ENCODE results near the gene ING5.

The ING5 gene

GRCh38 chr2:241690202-241690717 lies 11.6 kb upstream of the ING5 start:
- no peak for TF ChIP-seq CTCF (IDR thresholded peaks at IDR 0.05)
- Histone ChIP-seq H3K4me3 (no peak overlapping the region), H3K27ac (no peak overlapping the region)
- DNase-seq (ENCODE audit: low spot score): no peak

GRCh38 chr2:241692448-241692847 lies 9.4 kb upstream of the ING5 start:
- H3K4me3 ChIP-seq: no peak overlapping the region
- no peak for TF ChIP-seq CTCF (IDR thresholded peaks at IDR 0.05)
- H3K27ac ChIP-seq: no peak overlapping the region
- DNase-seq (ENCODE audit: low spot score): no peak

- H3K4me3 ChIP-seq: no peak overlapping the region
- no peak overlapping the region for H3K27ac ChIP-seq
- TF ChIP-seq CTCF (IDR thresholded peaks at IDR 0.05): no peak
- DNase-seq (ENCODE audit: low spot score): no peak
Measured at GRCh38 chr2:241695651-241696050, 6.2 kb upstream of the ING5 start.

GRCh38 chr2:241701149-241701398 lies 765 bp upstream of the ING5 start:
- Histone ChIP-seq H3K27ac (peak overlapping the region in 1 of 2 donors; percentile 99), H3K4me3 (peak overlapping the region; percentile 94)
- DNase-seq (ENCODE audit: low spot score): no peak
- peak; percentile 30 for TF ChIP-seq CTCF (IDR thresholded peaks at IDR 0.05)

- peak overlapping the region; percentile 73 to 99 for H3K27ac ChIP-seq
- DNase-seq (ENCODE audit: low spot score): peak; percentile 88
- H3K4me3 ChIP-seq: peak overlapping the region; percentile 94
- TF ChIP-seq CTCF (IDR thresholded peaks at IDR 0.05): no peak
Measured at GRCh38 chr2:241702155-241703031, 554 bp downstream of the ING5 start.

- H3K4me3 ChIP-seq: peak overlapping the region; percentile 94
- H3K27ac ChIP-seq: peak overlapping the region in 1 of 2 donors; percentile 99
- TF ChIP-seq CTCF (IDR thresholded peaks at IDR 0.05): no peak
- peak; percentile 79 for DNase-seq (ENCODE audit: low spot score)
Measured at GRCh38 chr2:241703032-241703604, 1.3 kb downstream of the ING5 start.

- TF ChIP-seq CTCF (IDR thresholded peaks at IDR 0.05): no peak
- no peak overlapping the region for H3K4me3 ChIP-seq
- DNase-seq (ENCODE audit: low spot score): no peak
- H3K27ac ChIP-seq: no peak overlapping the region
Measured at GRCh38 chr2:241706537-241706936, 4.7 kb downstream of the ING5 start.

Data from coronary artery (tissue), 2 donors.